ENCODE results near the gene CES4A.
"Not testable (repeated sequence)": the region's sequence is repeated elsewhere in the genome, so short reads cannot be mapped to it uniquely, and the experiment has no call there.

The CES4A gene

DNA sequence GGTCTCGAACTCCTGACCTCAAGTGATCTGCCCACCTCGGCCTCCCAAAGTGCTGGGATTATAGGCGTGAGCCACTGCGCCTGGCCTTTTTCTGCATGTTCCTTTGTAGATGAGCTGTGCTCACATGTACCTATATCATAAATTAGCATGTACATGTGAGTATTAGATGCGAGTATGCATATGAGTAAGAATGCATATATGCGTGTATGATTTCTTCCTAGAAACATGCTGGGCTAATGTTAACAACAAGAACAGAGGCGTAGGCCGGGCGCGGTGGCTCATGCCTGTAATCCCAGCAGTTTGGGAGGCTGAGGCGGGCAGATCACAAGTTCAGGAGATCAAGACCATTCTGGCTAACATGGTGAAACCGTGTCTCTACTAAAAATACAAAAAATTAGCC lies 5.2 kb downstream of the CES4A start:
- DNase-seq: not testable (repeated sequence)

DNA sequence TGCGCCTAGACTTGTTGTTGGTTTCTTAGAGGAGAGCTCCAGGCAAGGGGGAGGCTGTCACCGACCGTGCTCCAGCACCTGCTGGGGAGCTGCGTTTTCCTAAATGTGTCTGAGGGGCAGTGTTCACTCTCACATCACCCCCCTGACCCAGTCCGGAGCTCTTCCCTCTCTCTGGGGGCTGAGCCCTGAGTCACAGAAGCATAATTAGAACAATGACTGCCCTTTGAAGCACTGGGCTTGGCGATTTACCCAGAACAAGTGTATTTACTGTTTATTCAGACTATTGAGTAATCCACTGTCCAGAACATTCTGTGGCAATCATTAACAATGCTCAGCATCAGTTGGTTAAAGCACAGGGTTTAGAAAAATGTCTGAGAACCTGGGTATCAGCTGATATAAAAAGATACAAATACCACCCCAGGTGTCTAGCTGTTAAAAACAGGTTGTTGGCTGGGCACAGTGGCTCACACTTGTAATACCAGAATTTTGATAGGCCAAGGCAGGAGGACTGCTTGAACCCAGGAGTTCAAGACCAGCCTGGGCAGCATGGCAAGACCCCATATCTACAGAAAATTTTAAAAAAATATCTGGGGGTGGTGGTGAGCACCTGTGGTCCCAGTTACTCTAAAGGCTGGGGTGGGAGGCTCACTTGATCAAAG lies 8.1 kb downstream of the CES4A start:
- no peak for DNase-seq

DNA sequence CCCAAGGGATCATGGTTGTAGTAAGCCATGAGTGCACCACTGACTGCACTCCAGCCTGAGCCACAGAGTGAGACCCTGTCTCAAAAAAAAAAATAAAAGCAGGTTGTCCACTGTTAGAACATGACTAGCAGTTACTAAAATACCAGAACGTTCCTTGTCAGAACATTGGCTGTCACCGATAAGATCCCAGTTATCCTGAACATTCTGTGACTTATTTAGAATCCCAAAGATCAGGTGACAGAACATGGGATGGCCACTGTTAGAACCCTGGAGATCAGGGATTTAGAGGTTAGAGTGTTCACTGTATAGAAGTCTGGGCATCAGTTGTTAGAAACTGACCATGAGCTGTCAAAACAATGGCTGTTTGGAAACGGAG lies 8.6 kb downstream of the CES4A start:
- DNase-seq: no peak

DNA sequence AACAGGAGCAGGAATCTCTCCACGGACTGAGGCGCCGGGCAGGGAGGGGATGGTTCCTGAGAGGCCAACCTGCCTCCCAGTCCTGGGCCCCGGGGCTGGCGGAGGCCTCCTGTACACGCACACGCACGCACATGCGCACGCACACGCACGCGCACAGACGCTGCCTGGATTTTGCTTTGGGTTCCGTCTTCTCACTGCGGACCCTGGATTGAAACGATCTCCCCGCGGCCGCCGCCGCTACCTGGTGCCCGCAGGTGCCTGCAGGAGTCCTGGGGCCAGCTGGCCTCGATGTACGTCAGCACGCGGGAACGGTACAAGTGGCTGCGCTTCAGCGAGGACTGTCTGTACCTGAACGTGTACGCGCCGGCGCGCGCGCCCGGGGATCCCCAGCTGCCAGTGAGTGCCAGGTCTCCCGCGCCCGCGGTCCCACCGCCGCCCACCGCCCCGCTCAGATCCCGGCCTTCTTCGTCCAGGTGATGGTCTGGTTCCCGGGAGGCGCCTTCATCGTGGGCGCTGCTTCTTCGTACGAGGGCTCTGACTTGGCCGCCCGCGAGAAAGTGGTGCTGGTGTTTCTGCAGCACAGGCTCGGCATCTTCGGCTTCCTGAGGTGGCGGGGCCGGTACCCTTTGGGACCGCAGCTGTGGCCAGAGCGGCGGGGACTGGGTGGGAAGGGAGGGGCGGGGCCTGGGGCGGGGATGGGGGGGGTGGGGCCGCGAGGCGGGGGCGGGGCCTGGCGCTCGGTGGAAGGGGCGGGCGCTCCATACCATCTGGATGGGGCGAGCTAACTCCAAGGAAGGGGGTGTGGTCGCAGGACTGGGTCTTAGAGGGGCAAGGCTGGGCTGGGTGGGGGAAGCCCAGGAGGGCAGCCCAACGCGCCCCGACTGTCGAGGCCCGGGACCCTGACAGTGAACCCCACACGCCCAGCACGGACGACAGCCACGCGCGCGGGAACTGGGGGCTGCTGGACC lies 12.3 kb downstream of the CES4A start:
- DNase-seq: peak; percentile 75

DNA sequence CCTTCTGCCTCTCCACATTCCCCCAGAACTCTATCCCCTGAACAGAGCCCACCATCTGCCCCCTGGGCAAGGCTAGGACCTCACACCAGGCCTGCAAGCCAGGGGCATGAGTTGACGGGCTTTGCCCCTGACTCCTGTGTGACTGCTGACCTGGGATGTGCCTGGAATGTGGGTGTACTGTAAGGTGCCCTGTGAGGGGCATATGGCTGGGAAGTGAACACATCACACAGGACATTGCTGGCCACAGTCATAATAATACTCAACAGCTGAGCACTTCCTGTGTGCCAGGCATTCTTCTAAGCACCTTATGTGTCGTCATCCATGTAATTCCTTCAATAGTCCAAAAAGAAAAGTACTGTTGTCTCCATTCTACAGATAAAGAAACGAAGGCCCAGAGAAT lies 13.3 kb downstream of the CES4A start:
- no peak for DNase-seq

DNA sequence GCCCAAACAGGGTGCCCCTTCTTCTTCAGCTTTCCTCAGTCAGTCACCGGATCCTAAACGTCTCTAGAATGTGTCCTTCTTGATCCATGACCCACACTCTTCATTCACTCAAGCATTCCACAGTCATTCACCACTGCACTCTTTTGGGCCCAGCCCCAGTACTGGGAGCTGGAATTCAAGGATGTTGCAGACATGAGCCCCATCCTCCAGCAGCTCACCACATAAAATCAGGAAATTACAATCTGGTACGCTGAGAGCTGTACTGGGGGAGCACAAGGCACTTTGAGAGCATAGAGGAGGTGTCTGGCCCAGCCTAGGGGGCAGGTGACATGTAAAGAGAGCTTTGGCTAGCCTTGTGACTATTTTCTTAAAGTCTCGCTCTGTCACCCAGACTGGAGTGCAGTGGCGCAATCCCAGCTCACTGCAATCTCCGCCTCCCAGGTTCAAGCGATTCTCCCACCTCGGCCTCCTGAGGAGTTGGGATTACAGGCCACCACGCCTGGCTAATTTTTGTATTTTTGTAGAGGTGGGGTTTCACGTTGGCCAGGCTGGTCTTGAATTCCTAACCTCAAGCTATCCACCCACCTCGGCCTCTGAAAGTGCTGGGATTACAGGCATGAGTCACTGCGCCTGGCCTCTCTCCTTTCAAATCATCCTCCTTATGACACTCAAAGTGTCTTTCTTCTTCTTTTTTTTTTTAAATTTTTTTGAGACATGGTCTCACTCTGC lies 18.7 kb downstream of the CES4A start:
- DNase-seq: no peak

DNA sequence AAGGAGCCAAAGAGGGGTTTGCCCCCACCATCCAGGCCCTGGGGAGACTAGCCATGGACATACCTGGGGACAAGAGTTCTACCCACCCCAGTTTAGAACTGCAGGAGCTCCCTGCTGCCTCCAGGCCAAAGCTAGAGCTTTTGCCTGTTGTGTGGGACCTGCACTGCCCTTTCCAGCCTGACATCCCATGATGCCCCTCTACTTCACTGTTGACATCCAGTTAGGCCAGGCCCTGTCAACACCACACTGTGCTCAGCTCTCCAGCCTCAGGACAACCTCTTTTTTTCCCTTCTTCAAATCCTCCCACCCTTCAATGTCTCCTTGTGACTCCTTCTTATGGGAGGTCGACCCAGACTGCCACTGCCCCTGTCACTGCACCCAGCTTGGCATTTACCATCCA lies 20.8 kb downstream of the CES4A start:
- DNase-seq: no peak

DNA sequence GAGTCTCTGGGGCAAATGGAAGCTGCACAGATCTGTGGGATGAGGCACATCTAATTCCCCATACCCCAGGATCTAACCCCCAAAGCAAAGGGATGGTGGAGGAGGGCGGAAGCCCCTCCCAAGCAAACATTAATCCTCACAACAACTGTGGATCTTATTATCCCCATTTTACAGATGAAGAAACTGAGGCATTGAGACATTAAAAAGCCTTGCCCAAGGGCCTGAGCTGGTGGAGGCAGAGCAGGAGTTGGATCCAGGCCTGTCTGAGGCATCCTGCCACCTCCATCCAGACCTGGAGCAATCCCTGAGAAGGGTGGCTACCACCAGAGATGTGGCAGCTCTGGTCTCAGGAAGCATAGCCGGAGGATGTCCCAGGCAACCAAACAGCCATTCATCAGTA lies 22.9 kb downstream of the CES4A start:
- DNase-seq: no peak

DNA sequence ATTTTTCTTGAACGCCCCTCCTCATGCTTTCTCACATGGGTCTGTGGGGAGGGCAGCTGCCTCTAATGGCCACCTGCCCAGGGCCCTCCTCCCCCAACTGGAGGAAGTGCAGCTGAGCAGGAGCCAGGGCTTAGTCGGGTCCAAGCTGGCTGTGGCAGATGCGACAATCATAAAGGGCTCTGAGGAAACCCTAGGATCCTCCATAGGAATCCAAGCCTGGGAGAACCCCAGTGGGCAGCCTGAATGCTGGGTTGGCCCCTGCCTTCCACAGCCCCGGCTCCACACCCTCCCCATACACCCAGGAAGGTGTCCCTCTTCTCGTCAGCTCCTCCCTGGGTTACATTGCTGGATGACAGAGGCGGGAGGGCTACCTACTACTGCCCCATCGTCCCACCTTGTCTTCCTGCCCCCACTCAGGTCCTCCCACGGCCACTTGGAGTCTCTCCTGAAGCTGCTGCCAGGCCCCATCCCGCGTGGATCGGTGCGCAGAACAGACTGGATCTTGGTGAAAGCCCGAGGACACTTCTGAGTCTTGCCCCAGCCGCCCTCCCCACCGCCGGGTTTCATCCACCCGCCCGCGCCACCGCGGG lies 24.9 kb downstream of the CES4A start:
- DNase-seq: no peak

DNA sequence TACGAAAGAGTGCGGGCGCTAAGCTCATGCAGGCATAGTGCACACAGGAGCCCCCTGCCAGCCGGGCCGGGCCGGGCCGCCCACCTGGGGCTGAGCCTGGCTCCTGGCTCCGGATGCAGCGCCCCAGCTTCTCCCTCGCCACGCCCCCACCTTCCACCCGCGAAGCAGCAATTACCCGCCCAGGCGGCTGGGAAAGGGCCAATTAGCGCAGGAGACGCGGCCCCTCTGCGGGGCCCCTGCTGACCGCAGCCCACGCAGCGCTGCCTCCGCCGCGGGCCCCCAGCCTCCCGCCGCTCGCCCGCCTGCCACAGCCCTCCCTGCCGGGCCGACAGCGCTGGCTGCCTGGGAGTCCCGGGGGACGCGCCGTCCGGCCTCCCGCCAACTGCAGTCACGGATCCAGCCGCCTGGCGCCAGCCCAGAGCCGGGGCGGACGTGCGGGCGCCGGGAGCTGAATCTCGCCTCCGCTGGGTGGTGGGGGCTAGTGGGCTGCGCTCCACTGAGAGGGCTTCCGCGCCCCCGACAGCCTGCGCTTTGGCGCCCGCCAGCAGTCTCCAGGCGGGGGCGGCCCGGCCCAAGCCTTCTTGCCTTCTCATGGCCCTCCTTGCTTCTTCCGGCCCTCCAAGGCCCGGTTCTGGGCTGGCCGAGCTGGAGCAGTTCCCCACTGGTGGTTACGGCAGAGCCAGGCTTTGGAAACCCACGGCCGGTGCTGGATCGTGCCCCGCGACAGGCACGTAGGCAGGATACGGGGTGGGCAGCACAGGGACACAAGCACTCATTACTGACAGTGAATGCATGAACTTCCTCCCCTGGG lies 25.6 kb downstream of the CES4A start:
- DNase-seq: peak; percentile 92

DNA sequence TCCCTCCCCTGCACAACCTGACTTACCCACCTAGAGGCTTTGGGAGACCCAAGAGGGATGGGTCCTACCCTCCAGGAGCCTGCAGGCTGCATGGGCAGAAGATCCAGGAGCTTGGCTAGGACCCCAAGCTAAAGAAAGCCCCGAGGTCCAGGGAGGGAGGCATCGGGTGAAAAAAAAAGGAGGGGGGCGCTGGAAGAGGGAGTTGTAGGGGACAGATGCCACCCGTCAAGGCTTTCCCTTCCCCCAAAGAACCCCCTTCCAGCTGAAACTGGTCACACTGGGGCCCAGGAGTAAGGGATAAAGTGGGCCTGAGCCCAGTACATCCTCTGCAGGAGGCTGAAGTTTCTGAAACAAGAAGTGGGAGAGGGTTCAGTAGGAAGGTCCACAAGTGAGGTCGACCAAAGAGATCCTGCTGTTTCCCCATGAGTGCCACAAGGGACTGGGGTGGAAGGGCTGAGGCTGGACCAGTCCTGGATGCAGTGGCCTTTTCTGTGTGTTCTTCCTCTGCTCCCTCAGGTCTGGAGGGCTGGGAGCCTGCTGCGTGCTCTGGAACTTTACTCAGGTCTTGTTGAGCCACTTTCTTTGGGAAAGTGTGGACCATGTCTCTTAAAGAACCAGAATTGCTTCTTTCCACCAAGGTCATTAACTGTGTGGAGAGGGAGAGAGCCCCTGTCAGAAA lies 26.4 kb downstream of the CES4A start:
- no peak for DNase-seq

DNA sequence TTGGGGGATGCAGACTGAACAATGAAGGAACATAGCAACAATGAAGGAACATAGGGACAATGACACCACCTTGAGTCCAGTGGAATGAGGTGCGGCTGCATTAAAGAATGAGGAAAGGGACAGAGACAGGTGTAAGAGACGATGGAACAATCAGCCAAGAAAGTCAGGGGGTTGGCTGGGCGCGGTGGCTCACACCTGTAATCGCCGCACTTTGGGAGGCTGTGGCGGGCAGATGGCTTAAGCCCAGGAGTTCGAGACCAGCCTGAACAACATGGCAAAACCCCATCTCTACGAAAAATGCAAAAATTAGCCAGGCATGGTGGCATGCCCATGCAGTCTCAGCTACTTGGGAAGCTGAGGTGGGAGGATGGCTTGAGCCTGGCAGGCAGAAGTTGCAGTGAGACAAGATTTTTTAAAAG lies 26.9 kb downstream of the CES4A start:
- no peak for DNase-seq

DNA sequence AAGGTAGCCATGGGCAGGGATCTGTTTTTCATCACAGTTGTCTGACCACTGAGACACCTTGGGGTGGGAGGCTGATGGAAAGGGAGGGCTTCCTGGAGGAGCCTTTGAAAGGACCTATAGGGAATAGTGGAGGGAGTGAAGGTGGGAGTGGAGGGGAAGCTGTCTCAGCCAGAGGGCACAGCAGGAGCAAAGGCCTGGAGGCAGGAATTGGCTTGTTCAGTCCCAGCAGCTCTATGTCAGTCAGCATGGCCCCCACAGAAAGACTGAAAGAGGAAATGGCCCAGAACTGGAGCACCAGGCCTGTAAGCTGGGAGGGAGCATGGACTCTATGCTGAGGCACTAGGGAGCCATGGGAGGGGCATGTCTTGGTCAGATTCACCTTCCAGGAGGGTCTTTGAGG lies 27.8 kb downstream of the CES4A start:
- DNase-seq: peak; percentile 48

DNA sequence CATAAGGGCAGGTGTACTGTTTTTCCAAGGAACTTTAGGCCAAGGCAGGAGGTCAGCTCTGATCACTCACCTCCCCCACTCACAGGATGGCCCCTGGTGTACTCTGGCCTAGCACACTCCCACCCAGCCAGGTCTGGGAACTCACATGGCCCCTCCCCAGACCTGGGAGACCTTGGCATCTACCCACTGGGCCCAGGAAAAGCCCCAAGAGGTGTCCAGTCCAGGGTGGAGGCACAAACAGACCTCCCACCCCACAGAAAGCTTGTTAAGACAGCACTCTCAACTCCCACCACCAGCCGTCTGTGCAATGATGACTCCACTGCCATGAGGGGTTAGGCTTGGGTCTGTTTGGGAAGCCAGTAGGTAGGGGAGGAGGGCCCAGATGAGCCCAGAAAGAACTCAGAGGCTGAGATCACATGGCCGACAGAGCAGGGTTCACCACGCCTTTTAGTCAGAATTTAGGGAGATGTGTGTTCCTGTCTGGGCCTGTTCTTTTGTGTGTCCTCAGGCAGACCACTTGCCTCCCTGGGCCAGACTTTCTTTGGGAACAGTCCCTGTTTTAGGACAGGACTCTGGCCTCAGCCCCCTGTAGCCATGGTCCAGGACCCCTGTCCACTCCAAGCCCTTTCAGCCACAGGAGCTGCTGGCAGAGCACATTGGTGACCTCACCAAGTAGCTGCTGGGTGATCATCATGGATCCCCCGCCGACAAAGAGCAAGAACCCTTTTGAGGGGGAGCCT lies 28.5 kb downstream of the CES4A start:
- DNase-seq: peak; percentile 54

DNA sequence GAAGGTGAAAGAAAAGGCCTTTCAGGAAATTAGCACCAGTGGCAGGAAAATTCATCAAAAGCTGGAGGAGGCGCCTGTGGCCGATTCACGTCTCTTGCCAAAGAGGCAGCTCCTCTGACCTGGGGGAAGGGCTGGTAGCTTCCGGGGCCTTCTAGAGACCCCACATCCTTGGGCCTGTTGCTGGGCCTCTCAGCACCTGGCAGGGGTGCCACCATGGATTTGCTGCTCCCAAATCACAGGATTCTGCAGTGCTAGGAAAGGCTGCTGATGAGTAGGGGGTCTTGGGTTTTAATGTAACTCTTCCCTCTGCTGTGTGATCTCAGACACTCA lies 29.0 kb downstream of the CES4A start:
- peak; percentile 48 for DNase-seq

DNA sequence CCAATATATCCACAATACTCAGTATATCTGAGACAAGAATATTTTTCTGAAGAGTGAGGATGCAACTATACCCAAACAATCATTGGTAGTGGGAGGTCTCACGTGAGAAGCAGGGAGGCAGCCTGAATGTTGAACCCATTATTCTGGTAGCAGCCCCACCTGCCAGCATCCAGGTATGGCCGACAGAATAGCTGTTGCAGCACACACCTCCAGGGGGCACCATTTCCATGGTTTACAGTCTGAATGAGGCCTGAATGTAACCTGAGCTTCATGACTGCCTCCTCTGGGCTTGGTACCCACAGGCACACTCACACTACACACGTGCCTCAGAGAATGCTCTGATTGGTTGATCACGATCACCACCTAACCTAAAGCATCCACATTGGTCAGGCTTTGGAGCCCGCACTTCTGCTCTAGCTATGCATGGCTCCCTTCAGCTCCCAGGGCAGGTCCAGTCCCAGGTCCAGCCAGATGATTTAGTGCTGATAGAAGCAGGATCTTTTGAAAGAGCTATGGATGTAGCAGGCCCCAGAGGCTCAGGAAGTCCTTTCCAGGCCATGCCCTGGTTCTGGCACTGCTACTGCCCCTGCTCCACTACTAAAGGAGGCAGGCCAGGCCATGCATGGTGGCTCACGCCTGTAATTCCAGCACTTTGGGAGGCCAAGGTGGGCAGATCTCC lies 29.6 kb downstream of the CES4A start:
- peak; percentile 93 for DNase-seq

DNA sequence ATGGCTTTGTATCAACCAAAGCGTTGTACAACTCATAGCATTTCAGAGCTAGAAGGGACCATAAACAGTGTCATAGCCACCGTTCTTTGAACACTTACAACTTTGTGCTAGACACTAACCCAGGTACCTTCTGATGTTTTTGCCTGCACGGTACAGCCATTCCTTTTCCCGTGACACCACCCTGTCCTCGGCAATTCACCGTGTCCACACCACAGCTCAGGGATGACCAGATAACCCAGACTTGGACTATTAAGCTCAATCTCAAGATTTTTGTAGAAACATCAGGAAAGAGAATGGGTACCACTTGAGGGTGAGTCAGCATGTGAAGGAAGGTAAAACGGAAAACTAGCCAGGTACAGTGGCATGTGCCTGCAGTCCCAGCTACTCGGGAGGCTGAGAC lies 30.8 kb downstream of the CES4A start:
- DNase-seq: peak; percentile 43

DNA sequence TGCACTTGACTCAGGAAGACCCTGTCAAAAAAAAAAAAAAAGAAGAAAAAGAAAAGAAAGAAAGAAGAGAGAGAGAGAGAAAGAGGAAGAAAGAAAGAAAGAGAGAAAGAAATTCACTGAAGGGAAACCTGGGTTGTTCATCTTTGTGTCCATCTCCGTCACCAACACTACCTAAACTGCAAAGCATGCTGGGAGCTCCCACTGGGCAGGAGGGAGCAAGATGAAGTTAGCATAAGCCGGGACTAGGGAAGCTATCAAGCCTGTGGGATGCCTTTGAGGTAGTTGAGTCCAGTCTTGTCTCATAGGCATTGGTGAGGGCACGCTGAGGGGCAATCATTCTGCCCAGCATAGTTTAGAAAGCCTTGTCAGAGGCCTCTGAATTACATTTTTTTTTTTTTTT lies 32.9 kb downstream of the CES4A start:
- DNase-seq: peak; percentile 30

DNA sequence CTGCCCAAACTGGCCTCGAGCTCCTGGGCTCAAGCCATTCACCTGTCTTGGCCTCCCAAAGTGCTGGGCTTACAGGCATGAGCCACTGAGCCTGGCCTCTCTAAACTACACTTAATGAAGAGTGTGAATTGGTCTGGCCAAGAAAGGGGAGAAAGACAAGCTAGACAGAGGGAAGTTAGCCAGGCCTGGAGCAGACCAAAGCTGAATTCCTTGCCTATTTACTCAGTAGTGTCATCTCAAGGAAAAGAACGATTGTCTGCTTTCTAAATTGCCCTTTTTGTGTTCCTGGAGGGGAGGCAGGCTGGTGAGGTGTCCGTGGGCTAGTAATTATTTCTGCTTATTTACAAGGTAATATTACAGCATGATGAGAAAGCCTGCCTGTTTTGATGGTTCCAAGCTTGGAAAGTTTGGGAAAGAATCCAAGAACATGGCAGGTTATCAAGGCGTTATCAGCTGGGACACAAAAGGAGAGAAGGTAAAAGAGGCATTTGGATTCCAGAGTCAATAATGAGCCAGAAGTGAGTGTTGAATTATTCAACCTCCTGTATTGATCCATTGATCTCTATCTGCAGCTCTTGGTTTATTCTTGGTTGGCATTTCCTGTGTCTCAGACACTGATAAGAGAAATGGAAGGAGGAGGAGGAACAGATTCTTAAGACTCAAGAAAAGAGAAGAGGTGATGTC lies 34.3 kb downstream of the CES4A start:
- DNase-seq: no peak

DNA sequence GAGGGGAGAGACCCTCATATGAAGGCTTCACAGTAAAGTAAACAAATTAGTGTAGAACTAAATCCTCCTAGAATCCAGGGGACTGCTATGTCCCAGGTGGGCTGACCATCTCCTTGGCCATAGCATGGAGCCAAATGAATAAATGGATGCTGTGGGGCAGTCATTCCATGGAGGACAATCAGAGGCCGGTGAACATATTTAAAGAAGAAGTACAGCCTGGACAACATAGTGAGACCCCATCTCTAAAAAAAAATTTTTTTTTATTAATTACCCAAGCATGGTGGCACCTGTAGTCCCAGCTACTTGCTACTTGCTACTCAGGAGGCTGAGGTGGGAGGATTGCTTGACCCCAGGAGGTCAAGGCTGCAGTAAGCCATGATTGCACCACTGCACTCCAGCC lies 35.3 kb downstream of the CES4A start:
- peak; percentile 17 for DNase-seq
